ENCODE results near the gene MOCS1. TPM values are rescaled to one million over a fixed set of nuclear protein-coding genes. Genes with fewer than 3 reads are reported as not detected.

MOCS1 gene
- total and polyA plus RNA-seq, 2 donors (not counting 1 experiment from before 2014, with no cell fraction given), result 0.15 TPM; not detected in 1

GRCh38 chr6:39951716-39952115, 17.5 kb upstream of the MOCS1 start:
- no peaks in the 10 kb centered on the region for H3K4me1 ChIP-seq (ENCODE audit: control insufficient read depth in 2 of 2, insufficient read depth in 2 of 2, low read length in 2 of 2)
- POLR2A ChIA-PET, result no interaction called here
- TF ChIP-seq CTCF (IDR thresholded peaks at IDR 0.05) (no peak), EZH2 (IDR thresholded peaks at IDR 0.05; ENCODE audit: borderline replicate concordance, insufficient read depth, low read depth, low read length, poor library complexity, severe bottlenecking) (no peak)

GRCh38 chr6:39951191-39951590, 16.9 kb upstream of the MOCS1 start:
- H3K9ac ChIP-seq (ENCODE audit: low read length), result no peak overlapping the region
- Mint-ChIP-seq H3K4me1 (no peaks in the 10 kb centered on the region), H3K4me3 (no peak overlapping the region), H3K9me3 (ENCODE audit: insufficient read depth) (peaks cover 6% of the 10 kb centered on the region), H3K27ac (no peak overlapping the region), H3K27me3 (peaks cover 5% of the 10 kb centered on the region)
- no peaks in the 10 kb centered on the region for H3K79me2 ChIP-seq (ENCODE audit: control insufficient read depth, insufficient read depth, low read length)
- H2AFZ ChIP-seq (ENCODE audit: insufficient read depth, low read depth, low read length, poor library complexity, severe bottlenecking), result no peak overlapping the region
- H3K27ac ChIP-seq (ENCODE audit: low read length in 2 of 2), result no peak overlapping the region
- TF ChIP-seq EZH2 (IDR thresholded peaks at IDR 0.05; ENCODE audit: borderline replicate concordance, insufficient read depth, low read depth, low read length, poor library complexity, severe bottlenecking) (no peak), CTCF (IDR thresholded peaks at IDR 0.05) (no peak)
- intact Hi-C loops (cut with micrococcal nuclease), result no loop called here
- ChIA-PET CTCF (no interaction called here), POLR2A (no interaction called here)
- no peak overlapping the region for H3K4me2 ChIP-seq (replicated peaks; ENCODE audit: low read depth, low read length, poor library complexity, severe bottlenecking)
- WGBS (ENCODE audit: insufficient coverage), result 75% methylated on average over 5 of the region's 5 CpGs
- H3K4me1 ChIP-seq (ENCODE audit: control insufficient read depth in 2 of 2, insufficient read depth in 2 of 2, low read length in 2 of 2), result no peaks in the 10 kb centered on the region
- DNase-seq (no peak), ATAC-seq (ENCODE audit: low read depth) (no peak)
- no peak overlapping the region for H3K4me3 ChIP-seq (ENCODE audit: control extremely low read depth in 1 of 5, extremely low read depth in 1 of 5, insufficient read depth in 1 of 5, low read depth in 2 of 5, low read length in 4 of 5)
- H3K27me3 ChIP-seq (replicated peaks in 1 of 4; ENCODE audit: control extremely low read depth in 1 of 4, control insufficient read depth in 3 of 4, insufficient read depth in 4 of 4, low read length in 3 of 4), result peaks cover 0 to 2% (median 0%) of the 10 kb centered on the region in 4 experiments
- peaks cover 0 to 3% (median 0%) of the 10 kb centered on the region in 3 donors for H3K9me3 ChIP-seq (ENCODE audit: control extremely low read depth in 1 of 3, control insufficient read depth in 2 of 3, insufficient read depth in 1 of 3, low read length in 2 of 3)
- no peaks in the 10 kb centered on the region for H4K20me1 ChIP-seq (ENCODE audit: control insufficient read depth, insufficient read depth, low read length, poor library complexity, severe bottlenecking)
- H3K36me3 ChIP-seq (replicated peaks in 1 of 2; ENCODE audit: control extremely low read depth in 1 of 2, control insufficient read depth in 1 of 2, extremely low read depth in 1 of 2, insufficient read depth in 2 of 2, low read length in 1 of 2), result no peaks in the 10 kb centered on the region

More at GRCh38 chr6:39951716-39952115, 17.5 kb upstream of the MOCS1 start:
- Histone ChIP-seq H3K79me2 (ENCODE audit: control insufficient read depth, insufficient read depth, low read length) (no peaks in the 10 kb centered on the region), H3K27me3 (replicated peaks in 1 of 4; ENCODE audit: control extremely low read depth in 1 of 4, control insufficient read depth in 3 of 4, insufficient read depth in 4 of 4, low read length in 3 of 4) (no peaks in the 10 kb centered on the region), H3K27ac (ENCODE audit: low read length in 2 of 2) (no peak overlapping the region), H3K36me3 (replicated peaks in 1 of 2; ENCODE audit: control extremely low read depth in 1 of 2, control insufficient read depth in 1 of 2, extremely low read depth in 1 of 2, insufficient read depth in 2 of 2, low read length in 1 of 2) (no peaks in the 10 kb centered on the region), H4K20me1 (ENCODE audit: control insufficient read depth, insufficient read depth, low read length, poor library complexity, severe bottlenecking) (no peaks in the 10 kb centered on the region), H3K4me2 (replicated peaks; ENCODE audit: low read depth, low read length, poor library complexity, severe bottlenecking) (no peak overlapping the region), H3K4me3 (ENCODE audit: control extremely low read depth in 1 of 5, extremely low read depth in 1 of 5, insufficient read depth in 1 of 5, low read depth in 2 of 5, low read length in 4 of 5) (no peak overlapping the region), H3K9me3 (ENCODE audit: control extremely low read depth in 1 of 3, control insufficient read depth in 2 of 3, insufficient read depth in 1 of 3, low read length in 2 of 3) (peaks cover 0 to 3% (median 0%) of the 10 kb centered on the region in 3 donors), H3K9ac (ENCODE audit: low read length) (no peak overlapping the region), H2AFZ (ENCODE audit: insufficient read depth, low read depth, low read length, poor library complexity, severe bottlenecking) (no peak overlapping the region)
- H3K9me3 Mint-ChIP-seq (ENCODE audit: insufficient read depth), result peaks cover 6% of the 10 kb centered on the region
- WGBS (ENCODE audit: insufficient coverage), result 100% methylated on average over 1 of the region's 1 CpG
- CTCF ChIA-PET, result no interaction called here
- intact Hi-C loops (cut with micrococcal nuclease), result no loop called here
- no peak for DNase-seq
- no peak overlapping the region for H3K27ac Mint-ChIP-seq
- ATAC-seq (ENCODE audit: low read depth), result no peak
- no peak overlapping the region for H3K4me3 Mint-ChIP-seq
- peaks cover 3% of the 10 kb centered on the region for H3K27me3 Mint-ChIP-seq
- no peaks in the 10 kb centered on the region for H3K4me1 Mint-ChIP-seq

All from B cell (primary cell).